Activated CD4-positive, alpha-beta memory T cell treated with anti-CD3 and anti-CD28 coated beads, Interleukin-2, amount 10 ng/mL, durations not matched to agents 7 days and 5 days (primary cell): Measurements from ENCODE around the gene CILP. TPM values are rescaled to one million over a fixed set of nuclear protein-coding genes. Genes with fewer than 3 reads are reported as not detected.
"Not testable (repeated sequence)": the region's sequence is repeated elsewhere in the genome, so short reads cannot be mapped to it uniquely, and the experiment has no call there.

ENCODE experiments used
- CTCF ChIA-PET: fragments of 350-600 bp; sonication (Branson Sonifier 250); formaldehyde crosslinking; loops from one replicate; lab custom pipeline; 2021; ENCODE audit warnings: antibody characterized with exemption, inconsistent platforms; lab: Charles Lee
- POLR2A ChIA-PET: fragments of 350-600 bp; sonication (Branson Sonifier 250); formaldehyde crosslinking; loops from one replicate; lab custom pipeline; 2021; ENCODE audit warnings: antibody characterized with exemption; lab: Charles Lee
- DNase-seq: peaks from one replicate; pipeline ENCODE4 v3.0.0-alpha.2; 2020
- H3K27ac Mint-ChIP-seq: one replicate; pipeline ENCODE4 v1.8.0; 2021; ENCODE audit warnings: mild to moderate bottlenecking, mixed read lengths
- H3K27me3 Mint-ChIP-seq: one replicate; pipeline ENCODE4 v1.8.0; 2021; ENCODE audit warnings: mixed read lengths
- H3K36me3 Mint-ChIP-seq: one replicate; pipeline ENCODE4 v1.8.0; 2021; ENCODE audit warnings: low read depth, mixed read lengths
- H3K4me1 Mint-ChIP-seq: one replicate; pipeline ENCODE4 v1.8.0; 2021; ENCODE audit warnings: mixed read lengths
- H3K4me3 Mint-ChIP-seq: one replicate; pipeline ENCODE4 v1.8.0; 2021; ENCODE audit warnings: mild to moderate bottlenecking, mixed read lengths
- H3K9me3 Mint-ChIP-seq: one replicate; pipeline ENCODE4 v1.8.0; 2021; ENCODE audit warnings: mixed read lengths
- total RNA-seq, 2 experiments: library from RNA; stranded (reverse); gene quantifications; one replicate each; pipeline ENCODE4 v1.2.3, GENCODE V29; 2021

Gene CILP
- total RNA-seq, 2 experiments from 2014 or later: not detected

- Mint-ChIP-seq H3K4me3 (peak overlapping the region; percentile 90), H3K4me1 (peaks cover 24% of the 10 kb centered on the region), H3K27ac (peak overlapping the region; percentile 83), H3K9me3 (no peaks in the 10 kb centered on the region), H3K27me3 (peaks cover 2% of the 10 kb centered on the region), H3K36me3 (peaks cover 19% of the 10 kb centered on the region)
- POLR2A ChIA-PET: interaction anchor here (1.0 to 4.6 kb wide), 9 partner anchors 50 to 291 kb away, joined by 3 to 60 read pairs (median 11); partner anchors contain the start of genes PARP16, PDCD7, RNU5A-1 and RNU5B-1
- peak; percentile 53 for DNase-seq
- CTCF ChIA-PET: no interaction called here
Measured at GRCh38 chr15:65184305-65184867, 26.9 kb downstream of the CILP start.

GRCh38 chr15:65183865-65184159 is 27.5 kb downstream of the CILP start:
- DNase-seq: no peak
- H3K36me3 Mint-ChIP-seq: peaks cover 20% of the 10 kb centered on the region
- ChIA-PET POLR2A (interaction anchor here (1.0 to 4.6 kb wide), 7 partner anchors 50 to 290 kb away, joined by 3 to 60 read pairs (median 14); partner anchors contain the start of genes PARP16, PDCD7, RNU5A-1 and RNU5B-1), CTCF (no interaction called here)
- peak overlapping the region; percentile 83 for H3K27ac Mint-ChIP-seq
- H3K4me3 Mint-ChIP-seq: peak overlapping the region; percentile 90
- no peaks in the 10 kb centered on the region for H3K27me3 Mint-ChIP-seq
- no peaks in the 10 kb centered on the region for H3K9me3 Mint-ChIP-seq
- H3K4me1 Mint-ChIP-seq: peaks cover 24% of the 10 kb centered on the region

GRCh38 chr15:65182538-65182937 is 28.7 kb downstream of the CILP start:
- H3K36me3 Mint-ChIP-seq: peaks cover 25% of the 10 kb centered on the region
- no peak for DNase-seq
- no peak overlapping the region for H3K27ac Mint-ChIP-seq
- H3K9me3 Mint-ChIP-seq: no peaks in the 10 kb centered on the region
- H3K4me3 Mint-ChIP-seq: peak overlapping the region; percentile 90
- POLR2A ChIA-PET: interaction anchor here (1.4 to 1.8 kb wide), 5 partner anchors 48 to 122 kb away, joined by 4 to 7 read pairs (median 7); partner anchors contain the start of gene RNU5B-1
- CTCF ChIA-PET: interaction anchor here (0.7 to 1.1 kb wide), 3 partner anchors 12 to 212 kb away, joined by 3 read pairs; no protein-coding TSS in a partner anchor
- peaks cover 25% of the 10 kb centered on the region for H3K4me1 Mint-ChIP-seq
- H3K27me3 Mint-ChIP-seq: no peaks in the 10 kb centered on the region

GRCh38 chr15:65181582-65182353 is 29.5 kb downstream of the CILP start:
- not testable (repeated sequence) for H3K27me3 Mint-ChIP-seq, DNase-seq, H3K27ac Mint-ChIP-seq, H3K4me3 Mint-ChIP-seq, H3K9me3 Mint-ChIP-seq
- CTCF ChIA-PET: interaction anchor here (0.7 to 1.1 kb wide), 4 partner anchors 11 to 212 kb away, joined by 3 to 4 read pairs (median 3); no protein-coding TSS in a partner anchor
- peaks cover 25% of the 10 kb centered on the region for H3K4me1 Mint-ChIP-seq
- H3K36me3 Mint-ChIP-seq: peaks cover 25% of the 10 kb centered on the region
- POLR2A ChIA-PET: interaction anchor here (0.9 to 1.8 kb wide), 6 partner anchors 48 to 123 kb away, joined by 3 to 7 read pairs (median 6); partner anchors contain the start of gene RNU5B-1

GRCh38 chr15:65180167-65180566 is 31.1 kb downstream of the CILP start:
- Mint-ChIP-seq H3K4me1 (peaks cover 19% of the 10 kb centered on the region), H3K36me3 (peaks cover 28% of the 10 kb centered on the region), H3K9me3 (no peaks in the 10 kb centered on the region), H3K4me3 (no peak overlapping the region), H3K27ac (no peak overlapping the region), H3K27me3 (no peaks in the 10 kb centered on the region)
- CTCF ChIA-PET: interaction anchor here (1.2 kb wide), 1 partner anchor 93 kb away, joined by 3 read pairs; no protein-coding TSS in a partner anchor
- POLR2A ChIA-PET: interaction anchor here (0.7 to 1.2 kb wide), 2 partner anchors 115 to 124 kb away, joined by 3 read pairs; partner anchors contain the start of gene RNU5B-1
- DNase-seq: no peak

- DNase-seq: no peak
- H3K27ac Mint-ChIP-seq: no peak overlapping the region
- peaks cover 29% of the 10 kb centered on the region for H3K36me3 Mint-ChIP-seq
- CTCF ChIA-PET: no interaction called here
- H3K4me1 Mint-ChIP-seq: peaks cover 14% of the 10 kb centered on the region
- POLR2A ChIA-PET: interaction anchor here (1.1 kb wide), 1 partner anchor 127 kb away, joined by 3 read pairs; the partner anchor contains the start of gene RNU5B-1
- H3K27me3 Mint-ChIP-seq: no peaks in the 10 kb centered on the region
- no peaks in the 10 kb centered on the region for H3K9me3 Mint-ChIP-seq
- H3K4me3 Mint-ChIP-seq: no peak overlapping the region
Measured at GRCh38 chr15:65177901-65178300, 33.4 kb downstream of the CILP start.

GRCh38 chr15:65176056-65176455 is 35.2 kb downstream of the CILP start:
- H3K27me3 Mint-ChIP-seq: no peaks in the 10 kb centered on the region
- H3K9me3 Mint-ChIP-seq: no peaks in the 10 kb centered on the region
- no peak overlapping the region for H3K27ac Mint-ChIP-seq
- peaks cover 5% of the 10 kb centered on the region for H3K4me1 Mint-ChIP-seq
- H3K36me3 Mint-ChIP-seq: peaks cover 38% of the 10 kb centered on the region
- ChIA-PET POLR2A (no interaction called here), CTCF (no interaction called here)
- DNase-seq: no peak
- H3K4me3 Mint-ChIP-seq: no peak overlapping the region

GRCh38 chr15:65175511-65175910 is 35.8 kb downstream of the CILP start:
- Mint-ChIP-seq H3K27ac (no peak overlapping the region), H3K36me3 (peaks cover 36% of the 10 kb centered on the region), H3K27me3 (no peaks in the 10 kb centered on the region), H3K4me1 (peaks cover 4% of the 10 kb centered on the region), H3K4me3 (no peak overlapping the region), H3K9me3 (no peaks in the 10 kb centered on the region)
- CTCF ChIA-PET: no interaction called here
- DNase-seq: no peak
- POLR2A ChIA-PET: no interaction called here

- DNase-seq: no peak
- ChIA-PET POLR2A (no interaction called here), CTCF (no interaction called here)
- Mint-ChIP-seq H3K4me1 (peaks cover 1% of the 10 kb centered on the region), H3K9me3 (no peaks in the 10 kb centered on the region), H3K36me3 (peaks cover 31% of the 10 kb centered on the region), H3K27me3 (no peaks in the 10 kb centered on the region), H3K4me3 (no peak overlapping the region), H3K27ac (no peak overlapping the region)
Measured at GRCh38 chr15:65174509-65174908, 36.8 kb downstream of the CILP start.

- CTCF ChIA-PET: no interaction called here
- no peak for DNase-seq
- Mint-ChIP-seq H3K27me3 (no peaks in the 10 kb centered on the region), H3K4me1 (no peaks in the 10 kb centered on the region), H3K36me3 (peaks cover 25% of the 10 kb centered on the region), H3K4me3 (no peak overlapping the region), H3K27ac (no peak overlapping the region), H3K9me3 (no peaks in the 10 kb centered on the region)
- POLR2A ChIA-PET: no interaction called here
Measured at GRCh38 chr15:65172531-65172930, 38.7 kb downstream of the CILP start.

- ChIA-PET POLR2A (no interaction called here), CTCF (interaction anchor here (1.1 kb wide), 1 partner anchor 11 kb away, joined by 3 read pairs; no protein-coding TSS in a partner anchor)
- H3K9me3 Mint-ChIP-seq: no peaks in the 10 kb centered on the region
Measured at GRCh38 chr15:65171428-65171827, 39.8 kb downstream of the CILP start.

GRCh38 chr15:65165875-65166274 is 45.4 kb downstream of the CILP start:
- Mint-ChIP-seq H3K27me3 (no peaks in the 10 kb centered on the region), H3K4me1 (no peaks in the 10 kb centered on the region), H3K9me3 (no peaks in the 10 kb centered on the region), H3K36me3 (peaks cover 25% of the 10 kb centered on the region), H3K27ac (no peak overlapping the region), H3K4me3 (no peak overlapping the region)
- DNase-seq: no peak
- POLR2A ChIA-PET: no interaction called here
- CTCF ChIA-PET: interaction anchor here (0.7 to 0.9 kb wide), 2 partner anchors 13 to 16 kb away, joined by 3 to 4 read pairs; no protein-coding TSS in a partner anchor

More at GRCh38 chr15:65171428-65171827, 39.8 kb downstream of the CILP start:
- no peak overlapping the region for H3K27ac Mint-ChIP-seq
- no peak overlapping the region for H3K4me3 Mint-ChIP-seq
- DNase-seq: no peak
- H3K36me3 Mint-ChIP-seq: peaks cover 28% of the 10 kb centered on the region
- H3K4me1 Mint-ChIP-seq: no peaks in the 10 kb centered on the region
- no peaks in the 10 kb centered on the region for H3K27me3 Mint-ChIP-seq

GRCh38 chr15:65164139-65164538 is 47.1 kb downstream of the CILP start:
- no peak overlapping the region for H3K27ac Mint-ChIP-seq
- peaks cover 23% of the 10 kb centered on the region for H3K36me3 Mint-ChIP-seq
- CTCF ChIA-PET: interaction anchor here (0.9 kb wide), 1 partner anchor 28 kb away, joined by 4 read pairs; no protein-coding TSS in a partner anchor
- H3K27me3 Mint-ChIP-seq: no peaks in the 10 kb centered on the region
- POLR2A ChIA-PET: interaction anchor here (1.1 kb wide), 1 partner anchor 30 kb away, joined by 3 read pairs; the partner anchor contains the start of gene PDCD7
- no peak overlapping the region for H3K4me3 Mint-ChIP-seq
- no peaks in the 10 kb centered on the region for H3K9me3 Mint-ChIP-seq
- no peak for DNase-seq
- no peaks in the 10 kb centered on the region for H3K4me1 Mint-ChIP-seq
